Activated CD8-positive, alpha-beta memory T cell treated with anti-CD3 and anti-CD28 coated beads, Interleukin-2, amount 50 U/mL, for 1 hour (primary cell): ENCODE measurements around the gene ZRSR2.
A peak's percentile ranks its signal among the peaks of the same experiment; 100 is the strongest.
"Not testable (repeated sequence)": the region's sequence is repeated elsewhere in the genome, so short reads cannot be mapped to it uniquely, and the experiment has no call there.

Experiments used
- DNase-seq: peaks from one replicate; pipeline ENCODE4 v3.0.0-alpha.2; 2020; ENCODE audit errors: extremely low read depth

Gene ZRSR2

DNA sequence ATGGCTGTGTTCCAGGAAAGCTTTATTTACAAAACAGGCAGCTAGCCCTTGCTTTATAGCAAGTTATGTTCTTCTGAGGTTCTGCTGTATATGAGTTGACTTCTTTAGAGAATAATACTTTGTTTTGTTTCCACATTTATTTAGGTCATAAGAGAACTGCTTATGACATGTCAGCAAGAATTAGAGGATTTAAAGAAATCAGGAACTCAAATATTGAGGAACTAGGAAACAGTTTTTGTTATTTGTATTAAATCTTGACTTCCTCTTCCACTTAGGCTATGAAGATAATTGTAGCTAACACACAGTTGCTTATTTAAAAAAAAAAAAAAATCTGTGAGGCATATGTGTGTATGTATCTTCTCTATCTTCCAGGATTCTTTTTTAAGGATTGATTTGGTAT is 14.3 kb downstream of the ZRSR2 start:
- no peak for DNase-seq

DNA sequence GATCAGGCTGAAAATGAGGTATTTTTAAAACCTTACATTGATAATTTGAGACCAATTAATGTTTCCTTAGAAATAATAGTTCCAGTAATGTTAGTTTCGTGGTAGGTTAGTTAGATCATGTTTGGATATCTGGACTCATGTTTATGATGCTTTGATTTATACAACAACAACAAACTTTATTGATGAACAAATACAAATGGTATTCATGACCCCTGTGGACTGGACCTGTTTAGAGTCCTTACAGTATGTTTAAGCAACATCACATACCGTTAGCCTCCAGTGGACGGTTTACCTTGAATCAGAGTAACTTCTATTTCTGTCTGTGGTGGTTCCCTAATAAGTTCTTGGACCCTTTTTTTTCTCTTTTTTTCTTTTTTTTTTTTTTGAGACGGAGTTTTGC is 18.0 kb downstream of the ZRSR2 start:
- no peak for DNase-seq

DNA sequence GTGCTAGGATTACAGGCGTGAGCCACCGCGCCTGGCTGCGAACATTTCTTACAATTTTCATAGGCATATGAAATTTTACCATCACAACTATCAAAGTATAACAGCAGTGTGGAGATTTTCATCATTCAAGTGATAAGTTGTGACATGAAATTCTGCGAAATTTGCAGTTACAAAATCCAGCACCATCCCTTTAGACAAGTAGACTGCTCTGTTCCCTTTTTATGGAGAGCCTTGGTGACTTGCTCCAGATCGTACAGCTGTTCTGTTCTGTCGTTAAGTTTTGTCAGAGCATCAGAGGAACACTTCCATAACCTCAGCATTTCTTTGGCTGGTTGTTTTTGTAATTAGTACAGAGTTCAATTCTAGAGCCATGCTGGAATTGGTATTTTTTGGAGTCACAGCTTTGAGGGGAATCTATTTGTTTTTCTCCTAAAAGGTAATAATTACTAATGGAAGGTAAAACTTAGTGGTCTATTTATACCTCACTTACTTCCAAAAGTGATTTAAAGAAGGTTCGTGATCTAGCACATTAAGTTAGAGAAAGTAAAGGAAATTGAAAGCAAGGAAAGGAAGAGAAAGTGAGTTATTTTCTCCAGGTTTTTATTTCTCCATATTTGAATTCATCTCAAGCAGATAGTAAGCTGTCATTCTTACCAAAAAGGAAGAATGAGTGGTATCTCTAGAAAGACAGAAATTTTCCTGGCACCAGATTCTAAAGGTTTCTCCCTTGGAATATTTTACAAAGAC is 22.1 kb downstream of the ZRSR2 start:
- no peak for DNase-seq

DNA sequence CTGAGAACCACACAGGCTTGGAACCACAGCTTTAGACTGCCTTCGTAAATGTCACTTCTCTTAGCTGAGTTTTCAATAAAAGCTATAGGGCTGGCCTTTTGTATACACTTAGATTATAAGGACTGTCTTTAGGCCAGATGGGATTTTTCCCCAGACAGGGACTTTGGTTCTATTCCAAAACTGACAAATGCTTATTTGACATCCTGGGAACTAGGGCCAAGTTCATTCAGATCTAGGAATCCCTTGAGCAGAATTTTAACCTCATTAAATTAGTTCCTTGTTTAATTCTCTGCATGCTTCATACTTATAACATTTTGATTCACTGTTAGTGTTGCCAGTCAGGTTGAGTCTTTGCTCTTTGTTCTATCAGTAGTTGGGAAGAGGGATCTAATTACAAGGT is 23.1 kb downstream of the ZRSR2 start:
- DNase-seq = no peak

DNA sequence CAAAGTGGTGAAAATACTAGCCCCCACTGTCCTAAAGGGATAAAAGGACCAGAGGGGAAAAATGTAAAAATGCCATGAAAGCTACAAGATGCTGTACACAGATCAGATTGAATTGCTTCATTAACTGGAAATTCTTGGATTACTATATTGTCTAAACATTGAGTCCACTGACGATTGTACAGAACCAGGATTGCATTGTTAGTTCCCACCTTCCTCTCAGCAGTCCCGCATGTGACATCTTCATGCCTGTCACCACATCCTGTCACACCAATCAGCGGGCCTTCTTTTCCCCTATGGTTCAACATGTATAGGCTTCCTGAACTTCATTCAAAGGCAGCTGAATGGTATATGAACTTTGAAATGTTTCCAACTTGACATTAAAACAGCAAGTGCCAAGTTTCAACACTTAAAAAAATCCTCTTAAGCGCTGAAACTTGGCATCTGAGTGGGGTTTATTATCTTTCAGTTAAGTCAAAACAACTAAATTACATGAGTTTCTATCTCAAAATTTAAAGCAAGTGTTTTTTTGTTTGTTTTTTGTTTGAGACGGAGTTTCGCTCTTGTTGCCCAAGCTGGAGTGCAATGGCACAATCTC is 24.6 kb downstream of the ZRSR2 start:
- no peak for DNase-seq

GRCh38 chrX:15815779-15816437 is 25.6 kb downstream of the ZRSR2 start:
- DNase-seq = no peak

- no peak for DNase-seq
Measured at GRCh38 chrX:15816438-15816809, 26.1 kb downstream of the ZRSR2 start.

- peak; percentile 22 for DNase-seq
Measured at GRCh38 chrX:15816886-15817285, 26.6 kb downstream of the ZRSR2 start.

GRCh38 chrX:15820106-15821073 is 30.1 kb downstream of the ZRSR2 start:
- no peak for DNase-seq

GRCh38 chrX:15822922-15823321 is 32.6 kb downstream of the ZRSR2 start:
- DNase-seq = no peak

GRCh38 chrX:15825936-15826335 is 35.7 kb downstream of the ZRSR2 start:
- no peak for DNase-seq

- no peak for DNase-seq
Measured at GRCh38 chrX:15829217-15829616, 38.9 kb downstream of the ZRSR2 start.

- DNase-seq = not testable (repeated sequence)
Measured at GRCh38 chrX:15831347-15831746, 41.1 kb downstream of the ZRSR2 start.

DNA sequence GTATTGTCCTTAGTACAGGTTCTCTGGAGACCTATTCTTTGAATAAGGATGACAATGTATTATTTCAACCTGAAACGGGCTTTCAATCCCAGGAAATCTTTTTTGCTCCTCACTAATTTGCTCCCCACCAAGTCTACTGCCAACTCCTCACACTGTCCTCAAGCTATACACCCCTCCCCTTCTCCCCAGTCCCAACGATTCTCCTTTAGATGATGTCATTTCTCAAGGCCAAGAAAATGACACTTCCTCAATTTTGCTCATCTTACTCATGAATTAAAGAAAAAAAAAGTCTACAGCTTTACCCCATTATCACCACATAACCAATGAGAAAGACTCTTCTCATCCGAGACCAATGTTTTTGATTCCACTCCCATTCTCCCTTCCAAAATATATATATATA is 43.8 kb downstream of the ZRSR2 start:
- no peak for DNase-seq

DNA sequence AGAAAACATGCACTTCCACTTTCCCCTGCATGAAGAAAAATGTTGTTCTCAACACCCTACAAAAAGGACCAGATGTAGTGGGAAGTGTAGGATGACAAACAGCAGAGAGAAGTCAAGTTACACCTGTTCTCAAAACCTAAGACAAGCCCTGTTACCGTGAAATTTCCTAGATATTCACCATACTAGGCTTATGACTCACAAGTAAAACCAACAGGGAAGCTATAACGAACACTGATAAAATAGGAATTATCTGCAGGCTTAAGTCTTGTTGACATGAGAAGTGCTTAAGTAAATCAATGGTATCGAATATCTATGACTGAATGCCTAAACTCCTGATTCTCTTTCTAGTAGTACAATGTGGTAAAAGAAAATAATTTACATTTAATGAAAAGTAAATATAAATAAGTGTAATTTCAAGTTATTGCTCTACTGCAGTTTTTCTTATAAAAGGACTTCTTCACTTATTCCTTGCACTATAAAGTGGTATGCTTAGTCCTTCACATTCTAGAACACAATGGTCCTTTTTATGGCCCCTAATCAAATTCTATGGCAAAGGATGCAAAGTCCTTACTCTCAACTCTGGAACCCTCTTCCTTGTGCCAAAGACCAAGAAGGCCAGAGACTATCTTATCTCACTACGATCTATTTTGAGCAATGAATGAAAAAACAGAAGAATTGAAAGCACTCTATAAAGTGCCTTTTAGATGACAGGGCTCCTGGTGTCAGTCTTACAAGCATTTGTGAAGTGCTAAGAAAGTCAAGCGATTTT is 44.7 kb downstream of the ZRSR2 start:
- no peak for DNase-seq

- DNase-seq = no peak
Measured at GRCh38 chrX:15838017-15838416, 47.7 kb downstream of the ZRSR2 start.

- no peak for DNase-seq
Measured at GRCh38 chrX:15841853-15842516, 51.7 kb downstream of the ZRSR2 start.

DNA sequence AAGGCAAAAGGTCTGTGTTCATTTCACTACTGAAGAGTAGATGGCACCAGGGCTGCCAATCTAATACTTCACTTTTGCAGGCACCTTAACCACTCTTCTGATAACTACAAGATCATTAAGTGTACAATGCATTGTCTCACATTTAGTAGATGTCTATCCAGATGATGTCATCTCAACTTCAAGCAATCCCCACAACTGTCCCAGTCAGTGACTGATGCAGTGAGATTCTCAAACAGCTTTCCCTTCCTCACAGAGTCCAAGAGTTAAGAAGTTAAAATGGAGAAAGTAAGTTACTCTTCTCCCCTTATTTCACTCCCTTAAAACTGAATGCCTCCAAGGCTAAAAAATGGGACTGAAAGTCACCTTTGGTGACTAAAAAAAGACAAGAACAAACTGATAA is 53.7 kb downstream of the ZRSR2 start:
- DNase-seq = no peak

- DNase-seq = no peak
Measured at GRCh38 chrX:15848576-15848975, 58.3 kb downstream of the ZRSR2 start.

GRCh38 chrX:15849555-15849954 is 59.3 kb downstream of the ZRSR2 start:
- DNase-seq = no peak

DNA sequence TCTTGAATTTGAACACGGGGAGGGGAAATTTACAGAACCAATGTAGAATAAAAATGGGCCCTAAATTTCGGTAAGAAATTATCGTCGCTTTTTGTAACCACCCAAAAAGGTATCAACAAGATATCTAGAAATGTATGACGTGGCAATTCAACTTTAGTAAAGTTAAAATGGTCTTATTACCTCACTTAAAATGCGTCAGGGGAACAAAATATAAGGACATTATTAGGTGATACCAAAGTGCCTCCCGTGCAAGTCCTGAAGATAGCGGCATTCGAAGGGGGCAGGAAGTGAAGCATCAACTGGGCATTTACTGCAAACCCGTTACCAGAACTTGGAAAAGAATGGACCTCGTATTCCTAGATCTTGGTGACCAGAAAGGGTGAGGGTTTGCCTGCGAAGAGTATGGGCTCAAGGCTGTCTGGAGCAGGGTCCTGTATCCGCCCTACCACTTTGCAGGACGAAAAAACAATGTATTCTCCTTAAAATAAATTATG is 63.3 kb downstream of the ZRSR2 start:
- DNase-seq = no peak
